Measurements from ENCODE around the gene PAX8.
"Not testable (repeated sequence)": the region's sequence is repeated elsewhere in the genome, so short reads cannot be mapped to it uniquely, and the experiment has no call there.

The PAX8 gene

GRCh38 chr2:113240150-113240914 lies 38.4 kb downstream of the PAX8 start:
- peak overlapping the region; percentile 98 for H3K27ac ChIP-seq
- TF ChIP-seq CTCF (conservative IDR thresholded peaks at IDR 0.05; ENCODE audit: low read depth) = no peak
- POLR2A ChIA-PET (ENCODE audit: low non-redundant PET) = interaction anchor here (0.6 kb wide), 1 partner anchor 84 kb away, joined by 3 read pairs; no protein-coding TSS in a partner anchor
- CTCF ChIA-PET = interaction anchor here (1.0 to 1.6 kb wide), 6 partner anchors 9 to 156 kb away, joined by 3 to 7 read pairs (median 4); no protein-coding TSS in a partner anchor
- DNase-seq (ENCODE audit: low spot score) = peak; percentile 86

GRCh38 chr2:113238871-113239839 lies 39.6 kb downstream of the PAX8 start:
- ChIA-PET POLR2A (ENCODE audit: low non-redundant PET) (no interaction called here), CTCF (interaction anchor here (1.0 to 1.6 kb wide), 3 partner anchors 8 to 155 kb away, joined by 3 to 5 read pairs (median 3); no protein-coding TSS in a partner anchor)
- H3K27ac ChIP-seq = peak overlapping the region; percentile 98
- no peak for DNase-seq (ENCODE audit: low spot score)
- no peak for TF ChIP-seq CTCF (conservative IDR thresholded peaks at IDR 0.05; ENCODE audit: low read depth)

- ChIA-PET POLR2A (ENCODE audit: low non-redundant PET) (no interaction called here), CTCF (no interaction called here)
Observed at GRCh38 chr2:113237604-113238160, 41.0 kb downstream of the PAX8 start.

GRCh38 chr2:113236367-113237159 lies 42.2 kb downstream of the PAX8 start:
- ChIA-PET CTCF (interaction anchor here (0.8 kb wide), 1 partner anchor 35 kb away, joined by 4 read pairs; no protein-coding TSS in a partner anchor), POLR2A (ENCODE audit: low non-redundant PET) (no interaction called here)
- no peak for DNase-seq (ENCODE audit: low spot score)
- no peak for TF ChIP-seq CTCF (conservative IDR thresholded peaks at IDR 0.05; ENCODE audit: low read depth)
- 0 out of 2 replicates have a peak overlapping the region, but pooled peaks have one; percentile 16 for H3K27ac ChIP-seq

More at GRCh38 chr2:113237604-113238160, 41.0 kb downstream of the PAX8 start:
- TF ChIP-seq CTCF (conservative IDR thresholded peaks at IDR 0.05; ENCODE audit: low read depth) = no peak
- H3K27ac ChIP-seq = no peak overlapping the region
- DNase-seq (ENCODE audit: low spot score) = no peak

GRCh38 chr2:113235347-113236226 lies 43.1 kb downstream of the PAX8 start:
- peak overlapping the region; percentile 48; the same call in 1 of the 2 replicates for H3K27ac ChIP-seq
- DNase-seq (ENCODE audit: low spot score); POLR2A ChIA-PET (ENCODE audit: low non-redundant PET); CTCF ChIA-PET: not testable (repeated sequence)
